ENCODE measurements around the gene LAMB3. TPM values are rescaled to one million over a fixed set of nuclear protein-coding genes. Genes with fewer than 3 reads are reported as not detected.

Gene LAMB3
- total RNA-seq, 2 donors from 2014 or later, result 8.4 to 14.3 TPM

GRCh38 chr1:209586221-209586740, 65.9 kb downstream of the LAMB3 start:
- ATAC-seq (no peak), DNase-seq (no peak)
- intact Hi-C loops (cut with DNase I), result loop anchor here (5.0 kb wide), 2 partner anchors 41 to 106 kb away; no protein-coding TSS in a partner anchor

- DNase-seq, result peak; percentile 54
- peak; percentile 86 to 94 for ATAC-seq
- intact Hi-C loops (cut with DNase I), result loop anchor here (5.0 kb wide), 2 partner anchors 42 to 107 kb away; no protein-coding TSS in a partner anchor
Observed at GRCh38 chr1:209585672-209586071, 66.6 kb downstream of the LAMB3 start.

- DNase-seq, result no peak
- no peak for ATAC-seq
- intact Hi-C loops (cut with DNase I), result loop anchor here (5.0 kb wide), 2 partner anchors 42 to 107 kb away; no protein-coding TSS in a partner anchor
Observed at GRCh38 chr1:209585197-209585596, 67.0 kb downstream of the LAMB3 start.

- ATAC-seq, result no peak
- intact Hi-C loops (cut with DNase I), result no loop called here
- DNase-seq, result no peak
Observed at GRCh38 chr1:209584231-209584672, 68.0 kb downstream of the LAMB3 start.

- intact Hi-C loops (cut with DNase I), result no loop called here
- DNase-seq (no peak), ATAC-seq (peak in 1 of 2 donors; percentile 36)
Observed at GRCh38 chr1:209583408-209583807, 68.8 kb downstream of the LAMB3 start, which contains the start of gene CAMK1G. Gene CAMK1G, plus strand, starts transcription at chr1:209583714. Its CDS starts 11,270 bp downstream, at chr1:209594984.

GRCh38 chr1:209580577-209580976, 71.6 kb downstream of the LAMB3 start:
- intact Hi-C loops (cut with DNase I), result no loop called here
- ATAC-seq (no peak), DNase-seq (no peak)

DNA sequence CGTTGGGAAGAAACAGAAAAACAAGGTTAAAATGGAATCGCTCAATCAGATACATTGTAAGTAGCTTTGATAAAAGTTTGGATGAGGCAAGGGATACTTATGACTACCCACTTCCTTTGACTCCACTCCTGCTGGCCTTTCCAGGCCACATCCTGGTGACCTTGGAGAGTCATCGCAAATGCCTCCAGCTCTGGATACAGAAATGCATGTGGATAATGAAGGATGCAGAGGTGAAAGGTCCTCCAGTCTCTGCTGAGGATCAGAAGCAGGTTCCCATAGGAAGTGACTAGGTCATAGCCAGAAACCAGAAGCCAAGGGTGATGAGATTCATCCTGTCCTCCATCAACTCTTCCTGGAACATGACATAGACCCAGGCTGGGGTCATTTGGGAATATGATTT, 74.9 kb downstream of the LAMB3 start:
- intact Hi-C loops (cut with DNase I), result loop anchor here (2.0 to 10.0 kb wide), 2 partner anchors 47 to 171 kb away; no protein-coding TSS in a partner anchor
- DNase-seq (no peak), ATAC-seq (no peak)

- DNase-seq, result peak; percentile 82
- peak; percentile 94 to 96 for ATAC-seq
- intact Hi-C loops (cut with DNase I), result loop anchor here (1.0 to 10.0 kb wide), 3 partner anchors 48 to 172 kb away; no protein-coding TSS in a partner anchor
Observed at GRCh38 chr1:209576392-209577197, 75.6 kb downstream of the LAMB3 start.

GRCh38 chr1:209570743-209571142, 81.5 kb downstream of the LAMB3 start:
- no peak for ATAC-seq
- no peak for DNase-seq
- intact Hi-C loops (cut with DNase I), result loop anchor here in 1 of 2 donors (10.0 kb wide), 1 partner anchor 54 kb away; no protein-coding TSS in a partner anchor

DNA sequence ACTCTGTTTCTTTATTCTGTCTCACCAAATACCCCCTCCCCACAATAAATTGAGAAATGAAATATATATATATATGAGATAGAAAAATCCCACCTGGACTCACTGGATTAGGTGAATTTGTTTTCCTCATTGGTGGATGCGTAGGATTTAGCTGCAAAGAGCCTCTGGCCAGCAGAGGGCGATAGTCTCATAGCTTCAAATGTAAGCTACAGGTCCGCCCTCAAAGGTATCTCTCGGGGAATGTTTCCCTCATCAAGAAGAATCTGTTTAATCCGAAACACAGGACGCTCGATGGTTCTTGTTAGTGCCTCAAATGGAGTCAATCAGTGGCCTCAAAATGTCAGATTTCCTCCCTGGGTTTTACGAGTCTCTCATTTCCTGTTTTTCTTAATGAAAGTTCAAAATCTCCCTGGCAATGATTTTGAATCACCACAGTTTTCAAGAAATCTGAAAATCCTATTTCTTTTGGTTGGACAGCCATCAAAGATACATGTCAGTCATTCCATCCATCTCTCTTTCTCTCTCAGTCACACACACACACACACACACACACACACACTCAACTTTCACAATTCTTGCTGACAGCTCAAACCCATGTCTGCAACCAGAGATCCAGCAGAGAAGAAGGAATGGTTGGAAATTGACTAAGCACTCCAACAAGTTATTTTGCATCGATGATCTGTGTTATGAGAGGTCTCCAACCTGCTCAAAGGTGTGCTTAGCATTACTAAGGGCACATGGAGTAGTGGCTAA, 82.6 kb downstream of the LAMB3 start:
- DNase-seq (peak; percentile 82), ATAC-seq (peak in 1 of 2 donors; percentile 60)
- intact Hi-C loops (cut with DNase I), result loop anchor here (5.0 to 10.0 kb wide), 2 partner anchors 55 to 367 kb away; no protein-coding TSS in a partner anchor

- DNase-seq (no peak), ATAC-seq (no peak)
- intact Hi-C loops (cut with DNase I), result loop anchor here in 1 of 2 donors (5.0 kb wide), 1 partner anchor 365 kb away; no protein-coding TSS in a partner anchor
Observed at GRCh38 chr1:209567698-209568175, 84.5 kb downstream of the LAMB3 start.

GRCh38 chr1:209565759-209566678, 86.2 kb downstream of the LAMB3 start:
- intact Hi-C loops (cut with DNase I), result loop anchor here in 1 of 2 donors (5.0 kb wide), 1 partner anchor 364 kb away; no protein-coding TSS in a partner anchor
- peak; percentile 80 for DNase-seq
- ATAC-seq, result peak; percentile 87 to 88

Small RNA genes lying within 50 kb of the gene (microRNA-seq; reads per million reads assigned to microRNA genes)
- 0 reads per million in 2 donors for gene MIR4260

Other genes with a start within 250 kb of the LAMB3 start
- gene CAMK1G, start 68.7 kb downstream of the LAMB3 start, total RNA-seq, result under 1 TPM in 1 of 2 donors, not detected in 1; 0.31 TPM
- gene G0S2, start 23.0 kb upstream of the LAMB3 start, total RNA-seq, result 100 to 1,000 TPM; 220 to 440 TPM
- 1 to 10 TPM; 5.6 to 6.8 TPM for gene HSD11B1, start 52.4 kb upstream of the LAMB3 start, total RNA-seq
- gene TRAF3IP3, start 103.6 kb upstream of the LAMB3 start, total RNA-seq, result 1 to 10 TPM; 1.3 to 2.7 TPM
- gene C1orf74, start 132.1 kb upstream of the LAMB3 start, total RNA-seq, result 1 to 10 TPM; 1.8 to 1.9 TPM
- gene IRF6, start 153.7 kb upstream of the LAMB3 start, total RNA-seq, result 10 to 100 TPM; 20.7 to 21.8 TPM
- gene UTP25, start 175.5 kb upstream of the LAMB3 start, total RNA-seq, result 1 to 10 TPM; 3.0 to 4.4 TPM